Loucy (cell line): ENCODE data around the gene CTRB2.

Source experiments
- H2AFZ ChIP-seq: fragments of 200-600 bp; sonication (generic); 2 replicates; pipeline ENCODE4 v1.6.0; 2016; ENCODE audit warnings: antibody characterized with exemption, mild to moderate bottlenecking, low read length, moderate library complexity
- H3F3A ChIP-seq: fragments of 200-600 bp; 2 replicates; pipeline ENCODE4 v1.6.0; 2016; ENCODE audit warnings: antibody characterized with exemption, low read depth, mild to moderate bottlenecking
- H3K27me3 ChIP-seq: fragments of 200-600 bp; sonication (generic); 2 replicates; pipeline ENCODE4 v1.6.1; 2014; ENCODE audit warnings: low read length, mild to moderate bottlenecking; ENCODE audit not compliant: insufficient read depth, poor library complexity, severe bottlenecking
- H3K36me3 ChIP-seq: fragments of 200-600 bp; sonication (generic); 2 replicates; pipeline ENCODE4 v1.6.1; 2016; ENCODE audit warnings: low read length; ENCODE audit not compliant: insufficient read depth
- H3K4me1 ChIP-seq: fragments of 200-600 bp; sonication (generic); 2 replicates; pipeline ENCODE4 v1.5.1; 2014; ENCODE audit warnings: low read length, mild to moderate bottlenecking; ENCODE audit not compliant: insufficient read depth, poor library complexity, severe bottlenecking
- H3K4me2 ChIP-seq: fragments of 200-600 bp; sonication (generic); 2 replicates; pipeline ENCODE4 v1.6.0; 2014; ENCODE audit warnings: antibody characterized with exemption, low read length, low read depth, mild to moderate bottlenecking; ENCODE audit not compliant: poor library complexity, severe bottlenecking
- H3K4me3 ChIP-seq: fragments of 200-600 bp; sonication (generic); 2 replicates; pipeline ENCODE4 v1.5.1; 2014; ENCODE audit warnings: low read length, mild to moderate bottlenecking, mixed read lengths; ENCODE audit not compliant: poor library complexity, severe bottlenecking
- H3K79me2 ChIP-seq: fragments of 200-600 bp; sonication (generic); 2 replicates; pipeline ENCODE4 v1.6.1; 2014; ENCODE audit warnings: low read length; ENCODE audit not compliant: insufficient read depth
- H3K9ac ChIP-seq: fragments of 200-600 bp; sonication (generic); 2 replicates; pipeline ENCODE4 v1.6.0; 2014; ENCODE audit warnings: mild to moderate bottlenecking, low read depth, low read length, moderate library complexity; ENCODE audit not compliant: poor library complexity, severe bottlenecking
- H3K9me2 ChIP-seq: fragments of 200-600 bp; sonication (generic); replicated peaks from 2 replicates; pipeline ENCODE4 v1.6.1; 2016; ENCODE audit warnings: low read depth, low read length, mixed read lengths
- H3K9me3 ChIP-seq: fragments of 200-600 bp; sonication (generic); 2 replicates; pipeline ENCODE4 v1.6.1; 2014; ENCODE audit warnings: mild to moderate bottlenecking, antibody characterized with exemption, low read length, low read depth; ENCODE audit not compliant: insufficient read depth
- H4K20me1 ChIP-seq: fragments of 200-600 bp; sonication (generic); 2 replicates; pipeline ENCODE4 v1.6.0; 2014; ENCODE audit warnings: antibody characterized with exemption, low read length, mild to moderate bottlenecking; ENCODE audit not compliant: insufficient read depth, poor library complexity, severe bottlenecking
- EZH2phosphoT487 ChIP-seq: fragments of 200-600 bp; IDR thresholded peaks from 2 replicates; pipeline ENCODE4 v1.6.1; 2018; ENCODE audit warnings: antibody characterized with exemption, mild to moderate bottlenecking, moderate library complexity, borderline replicate concordance
- TF ChIP-seq, protein P1 (sequence below): fragments of 200-600 bp; sonication (generic); conservative IDR thresholded peaks from 2 replicates; pipeline ENCODE4 v1.5.1; 2014; ENCODE audit warnings: mild to moderate bottlenecking, antibody characterized with exemption, low read length

Gene CTRB2

GRCh38 chr16:75237398-75238131 lies 30.6 kb upstream of the CTRB2 start:
- no peaks in the 10 kb centered on the region for H3F3A ChIP-seq
- H3K4me2 ChIP-seq, result no peak overlapping the region
- no peak overlapping the region for H3K4me3 ChIP-seq
- no peaks in the 10 kb centered on the region for H3K4me1 ChIP-seq
- no peaks in the 10 kb centered on the region for H3K27me3 ChIP-seq
- TF ChIP-seq, protein P1, sequence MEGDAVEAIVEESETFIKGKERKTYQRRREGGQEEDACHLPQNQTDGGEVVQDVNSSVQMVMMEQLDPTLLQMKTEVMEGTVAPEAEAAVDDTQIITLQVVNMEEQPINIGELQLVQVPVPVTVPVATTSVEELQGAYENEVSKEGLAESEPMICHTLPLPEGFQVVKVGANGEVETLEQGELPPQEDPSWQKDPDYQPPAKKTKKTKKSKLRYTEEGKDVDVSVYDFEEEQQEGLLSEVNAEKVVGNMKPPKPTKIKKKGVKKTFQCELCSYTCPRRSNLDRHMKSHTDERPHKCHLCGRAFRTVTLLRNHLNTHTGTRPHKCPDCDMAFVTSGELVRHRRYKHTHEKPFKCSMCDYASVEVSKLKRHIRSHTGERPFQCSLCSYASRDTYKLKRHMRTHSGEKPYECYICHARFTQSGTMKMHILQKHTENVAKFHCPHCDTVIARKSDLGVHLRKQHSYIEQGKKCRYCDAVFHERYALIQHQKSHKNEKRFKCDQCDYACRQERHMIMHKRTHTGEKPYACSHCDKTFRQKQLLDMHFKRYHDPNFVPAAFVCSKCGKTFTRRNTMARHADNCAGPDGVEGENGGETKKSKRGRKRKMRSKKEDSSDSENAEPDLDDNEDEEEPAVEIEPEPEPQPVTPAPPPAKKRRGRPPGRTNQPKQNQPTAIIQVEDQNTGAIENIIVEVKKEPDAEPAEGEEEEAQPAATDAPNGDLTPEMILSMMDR, result no peak
- no peak for TF ChIP-seq EZH2phosphoT487
- H3K9me3 ChIP-seq, result no peaks in the 10 kb centered on the region
- no peaks in the 10 kb centered on the region for H3K36me3 ChIP-seq
- no peaks in the 10 kb centered on the region for H4K20me1 ChIP-seq
- H3K9ac ChIP-seq, result no peak overlapping the region
- H3K79me2 ChIP-seq, result no peaks in the 10 kb centered on the region
- no peak overlapping the region for H2AFZ ChIP-seq
- no peaks in the 10 kb centered on the region for H3K9me2 ChIP-seq

- Histone ChIP-seq H3K36me3 (no peaks in the 10 kb centered on the region), H4K20me1 (no peaks in the 10 kb centered on the region), H3K9me2 (no peaks in the 10 kb centered on the region), H3K27me3 (no peaks in the 10 kb centered on the region), H3K4me1 (no peaks in the 10 kb centered on the region), H3K9me3 (no peaks in the 10 kb centered on the region), H3K79me2 (no peaks in the 10 kb centered on the region), H3K4me3 (no peak overlapping the region), H3F3A (no peaks in the 10 kb centered on the region), H2AFZ (no peak overlapping the region), H3K9ac (no peak overlapping the region), H3K4me2 (no peak overlapping the region)
- TF ChIP-seq, protein P1, result no peak
- TF ChIP-seq EZH2phosphoT487, result no peak
Observed at GRCh38 chr16:75236736-75237397, 29.9 kb upstream of the CTRB2 start.

DNA sequence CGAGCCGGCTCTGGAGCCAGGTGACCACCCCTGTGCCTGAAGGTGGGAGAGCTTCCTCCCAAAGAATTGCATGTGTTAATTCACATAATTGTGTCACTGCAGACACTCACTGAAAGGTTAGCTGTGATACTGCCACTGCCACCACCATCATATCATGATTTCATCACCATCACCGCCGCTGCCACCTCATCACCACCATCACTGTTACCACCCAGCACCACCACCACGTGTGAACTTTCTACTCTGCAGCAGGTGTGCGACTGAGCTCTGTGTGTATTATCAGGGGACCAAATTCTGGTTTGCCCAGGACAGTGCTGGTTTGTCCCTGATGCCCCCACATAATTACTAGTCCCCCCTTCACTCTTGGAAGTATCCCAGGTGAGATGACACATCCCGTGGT lies 29.3 kb upstream of the CTRB2 start:
- Histone ChIP-seq H3K36me3 (no peaks in the 10 kb centered on the region), H2AFZ (no peak overlapping the region), H3K4me3 (no peak overlapping the region), H3F3A (no peaks in the 10 kb centered on the region), H3K4me2 (no peak overlapping the region), H3K9me3 (no peaks in the 10 kb centered on the region), H3K4me1 (no peaks in the 10 kb centered on the region), H3K79me2 (no peaks in the 10 kb centered on the region), H3K27me3 (no peaks in the 10 kb centered on the region), H4K20me1 (no peaks in the 10 kb centered on the region), H3K9me2 (no peaks in the 10 kb centered on the region), H3K9ac (no peak overlapping the region)
- no peak for TF ChIP-seq EZH2phosphoT487
- TF ChIP-seq, protein P1, result no peak
